Suprapubic skin (tissue), 4 donors: ENCODE results near the gene RARB.

ENCODE experiments used
- POLR2A ChIP-seq, 2 donors: fragments of 450-650 bp; IDR thresholded peaks; one replicate each; pipeline ENCODE4 v1.6.1; 2017; ENCODE audit warnings: antibody characterized with exemption in 2 of 2, mild to moderate bottlenecking in 2 of 2, moderate library complexity in 2 of 2
- POLR2AphosphoS5 ChIP-seq, 3 donors: sonication (generic); formaldehyde crosslinking; IDR thresholded peaks; one replicate each; pipeline ENCODE4 v1.6.1; 2017; ENCODE audit warnings: antibody characterized with exemption in 3 of 3
- TF ChIP-seq, protein P1 (sequence below), 2 donors: fragments of 200-600 bp in 1 of 2; fragments of 450-650 bp in 1 of 2; sonication (generic) in 1 of 2; IDR thresholded peaks; one replicate each; pipeline ENCODE4 v1.5.1; 2016 to 2019; ENCODE audit warnings: antibody characterized with exemption in 2 of 2, mild to moderate bottlenecking in 1 of 2, moderate library complexity in 1 of 2

DNA sequence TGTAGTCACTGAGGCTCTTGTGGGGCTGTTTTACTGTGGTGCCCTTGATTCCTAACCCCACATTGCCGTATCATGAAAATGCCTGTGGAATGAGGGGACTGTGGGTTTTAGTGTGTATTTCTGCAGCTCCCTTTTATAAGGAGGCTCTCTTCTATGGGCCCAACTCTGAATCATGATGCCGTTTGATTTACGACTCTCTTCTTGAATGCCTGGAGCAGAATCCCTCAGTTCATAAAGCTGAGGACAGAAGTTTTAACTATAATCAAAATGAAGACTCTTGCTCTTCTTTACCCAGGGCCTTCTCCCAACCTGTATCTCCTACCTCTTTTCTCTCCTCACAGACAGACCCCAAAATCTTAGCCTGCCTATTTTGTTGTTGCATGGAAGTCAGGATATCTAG lies 109.5 kb downstream of the RARB start:
- TF ChIP-seq, protein P1, sequence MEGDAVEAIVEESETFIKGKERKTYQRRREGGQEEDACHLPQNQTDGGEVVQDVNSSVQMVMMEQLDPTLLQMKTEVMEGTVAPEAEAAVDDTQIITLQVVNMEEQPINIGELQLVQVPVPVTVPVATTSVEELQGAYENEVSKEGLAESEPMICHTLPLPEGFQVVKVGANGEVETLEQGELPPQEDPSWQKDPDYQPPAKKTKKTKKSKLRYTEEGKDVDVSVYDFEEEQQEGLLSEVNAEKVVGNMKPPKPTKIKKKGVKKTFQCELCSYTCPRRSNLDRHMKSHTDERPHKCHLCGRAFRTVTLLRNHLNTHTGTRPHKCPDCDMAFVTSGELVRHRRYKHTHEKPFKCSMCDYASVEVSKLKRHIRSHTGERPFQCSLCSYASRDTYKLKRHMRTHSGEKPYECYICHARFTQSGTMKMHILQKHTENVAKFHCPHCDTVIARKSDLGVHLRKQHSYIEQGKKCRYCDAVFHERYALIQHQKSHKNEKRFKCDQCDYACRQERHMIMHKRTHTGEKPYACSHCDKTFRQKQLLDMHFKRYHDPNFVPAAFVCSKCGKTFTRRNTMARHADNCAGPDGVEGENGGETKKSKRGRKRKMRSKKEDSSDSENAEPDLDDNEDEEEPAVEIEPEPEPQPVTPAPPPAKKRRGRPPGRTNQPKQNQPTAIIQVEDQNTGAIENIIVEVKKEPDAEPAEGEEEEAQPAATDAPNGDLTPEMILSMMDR (IDR thresholded peaks at IDR 0.05), result no peak
- TF ChIP-seq POLR2A (IDR thresholded peaks at IDR 0.05), result no peak
- TF ChIP-seq POLR2AphosphoS5 (IDR thresholded peaks at IDR 0.05), result no peak
